T-helper 1 cell treated with Interleukin-12 subunit alpha and Interleukin-12 subunit beta and Interleukin-4 antibody, amounts not matched to agents 30 ng/mL and 1 ng/mL, for 36 hours (primary cell): ENCODE results near the gene ACACA. TPM values are rescaled to one million over a fixed set of nuclear protein-coding genes. Genes with fewer than 3 reads are reported as not detected.

Experiments
- intact Hi-C: fragments of 100-400 bp; cut with micrococcal nuclease; formaldehyde crosslinking; loops from one replicate; pipeline ENCODE4 v1.15.1; 2024
- total RNA-seq: library from RNA; stranded (reverse); gene quantifications from 2 replicates; pipeline ENCODE4 v1.2.3, GENCODE V29; 2022

ACACA gene
- total RNA-seq, 1 donor from 2014 or later = 53.4 TPM

DNA sequence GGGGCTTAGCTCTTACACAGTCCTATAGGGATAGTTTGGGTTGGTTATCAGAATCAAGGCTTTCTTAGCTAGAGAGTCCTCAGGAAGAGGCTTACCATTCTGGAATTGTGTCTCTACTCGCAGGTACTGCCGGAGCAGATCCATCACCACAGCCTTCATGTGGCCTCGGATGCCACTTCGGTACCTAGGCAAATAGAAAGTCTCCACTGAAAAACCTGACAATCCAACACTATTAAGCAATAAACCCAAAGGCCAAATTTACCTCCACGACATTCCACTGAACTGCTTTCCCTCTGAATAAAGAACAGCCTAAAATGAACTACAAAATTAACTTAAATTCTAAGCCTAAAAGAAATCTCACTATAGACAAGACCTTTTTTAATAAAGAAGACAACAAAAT, 166.3 kb downstream of the ACACA start:
- intact Hi-C loops = no loop called here

DNA sequence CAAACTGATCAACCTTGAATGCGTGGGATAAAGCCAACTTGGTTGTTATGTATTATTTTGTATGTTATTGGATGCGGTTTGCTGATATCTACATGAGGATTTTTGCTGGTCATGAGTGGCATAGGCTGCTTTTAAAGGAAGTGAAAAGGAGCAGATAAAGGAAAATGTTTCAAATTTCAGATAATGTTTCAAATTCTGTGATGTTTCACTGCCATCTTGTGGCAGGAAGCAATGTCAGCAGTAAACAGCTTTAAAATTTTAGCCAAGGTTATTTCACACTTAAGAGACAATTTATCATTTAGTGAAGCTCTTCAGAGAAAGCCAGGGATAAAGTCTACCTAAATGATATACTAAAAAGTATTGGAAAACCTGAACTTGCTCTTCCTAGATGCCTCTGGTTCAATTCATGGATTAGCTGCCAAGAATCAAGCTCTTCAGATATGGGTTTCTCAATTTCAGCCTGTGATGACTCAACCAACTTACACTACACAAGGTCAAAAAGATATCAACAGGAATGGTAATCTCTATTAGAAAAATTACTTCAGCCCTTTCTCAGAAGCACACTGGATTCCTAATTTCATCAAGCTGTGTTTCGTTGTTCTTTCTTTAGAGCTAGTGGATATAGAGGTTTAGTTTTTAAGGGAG, 166.8 kb downstream of the ACACA start:
- intact Hi-C loops = loop anchor here (1.0 to 2.0 kb wide), 4 partner anchors 193 to 637 kb away; no protein-coding TSS in a partner anchor

DNA sequence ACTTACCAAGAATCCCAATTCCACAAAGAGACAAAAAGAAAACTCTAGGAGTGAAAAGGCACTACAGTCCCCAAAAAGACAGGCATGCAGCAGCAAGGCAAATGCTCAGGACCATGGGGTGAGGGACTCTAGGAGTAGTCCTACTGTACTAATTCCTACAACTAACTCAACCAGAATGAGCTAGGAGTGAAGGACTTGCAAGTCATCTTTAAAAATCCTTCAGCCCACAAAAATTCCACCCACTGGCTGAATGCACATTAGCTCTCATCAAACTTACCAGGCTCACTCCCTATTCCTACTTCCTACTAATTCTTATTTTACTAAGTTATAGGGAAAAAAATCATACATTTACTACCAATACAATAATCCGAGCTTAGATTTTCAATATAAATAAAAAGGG, 172.5 kb downstream of the ACACA start:
- intact Hi-C loops = no loop called here

DNA sequence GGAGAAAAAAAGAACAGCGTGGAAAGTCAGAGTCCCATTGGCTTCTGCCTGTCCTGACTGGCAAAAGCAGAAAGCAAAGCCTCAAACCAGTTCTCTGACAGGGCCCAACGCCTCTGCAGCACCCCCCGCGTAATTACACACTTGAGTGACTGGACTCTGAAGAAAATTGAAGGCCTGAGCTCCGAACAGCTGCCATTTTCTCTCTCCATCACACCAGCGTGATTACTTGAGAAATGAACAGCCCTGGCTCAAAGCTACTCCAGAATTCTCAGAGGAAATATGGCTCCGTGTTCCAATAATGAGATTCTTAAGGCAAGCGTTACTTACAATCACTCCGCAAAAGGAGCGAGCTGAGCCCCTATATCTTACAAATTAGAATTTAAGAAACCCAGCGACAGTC, 173.6 kb downstream of the ACACA start:
- intact Hi-C loops = no loop called here

DNA sequence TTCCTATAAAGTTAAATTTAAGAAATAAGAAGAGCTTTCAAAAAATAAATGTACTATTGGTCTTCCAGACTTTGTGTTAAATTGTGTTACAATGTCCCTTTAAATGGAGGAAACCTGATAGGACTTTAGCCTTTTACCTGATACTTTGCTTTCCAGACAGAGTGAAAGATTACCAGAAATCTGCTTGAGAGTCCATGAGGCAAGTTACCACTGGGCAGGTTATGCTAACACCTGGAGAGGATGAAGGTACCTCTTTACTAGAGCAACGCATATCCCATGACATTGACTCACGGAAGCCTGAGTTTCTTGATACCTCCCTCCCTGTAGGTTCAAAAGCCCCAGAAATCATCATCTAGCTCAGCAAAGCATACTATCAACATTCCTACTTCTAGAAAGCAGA, 174.7 kb downstream of the ACACA start:
- intact Hi-C loops = no loop called here

DNA sequence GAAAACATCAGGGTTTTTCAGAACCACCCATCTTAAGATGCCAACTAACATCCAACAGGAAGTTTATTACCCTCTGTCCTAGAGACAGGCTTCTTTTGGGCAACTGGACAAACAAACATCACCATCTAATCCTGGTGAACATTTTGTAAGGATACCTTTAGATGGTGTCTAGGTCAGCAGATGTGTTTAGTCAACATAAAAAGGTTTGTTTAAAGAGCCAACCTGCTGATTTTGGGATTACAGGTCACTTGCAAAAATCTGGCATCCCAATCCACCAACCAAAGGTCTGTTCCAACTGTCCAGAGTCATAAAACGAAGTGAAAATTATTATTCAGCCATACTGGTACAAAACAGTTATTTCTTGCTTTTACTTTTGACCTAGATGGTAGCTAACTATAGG, 176.0 kb downstream of the ACACA start:
- intact Hi-C loops = no loop called here

DNA sequence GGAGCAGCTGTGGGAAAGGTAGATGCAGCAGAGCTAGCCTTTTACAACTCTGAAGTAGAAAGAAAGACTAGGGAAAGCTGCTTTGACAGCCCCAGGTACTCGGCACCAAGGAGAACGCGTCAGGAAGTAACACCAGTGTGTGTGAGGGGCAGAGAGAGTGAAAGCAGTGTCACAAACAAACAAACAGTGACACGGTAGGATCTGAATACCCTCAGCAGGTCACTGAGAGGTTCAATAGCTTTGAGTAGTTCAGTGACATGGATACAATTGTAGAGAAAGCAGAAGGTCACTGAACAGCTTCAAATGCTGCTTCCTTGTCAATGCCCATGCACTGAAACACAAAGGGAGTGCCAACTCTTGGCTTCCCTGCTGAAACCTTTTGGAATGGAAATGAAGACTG, 181.2 kb downstream of the ACACA start:
- intact Hi-C loops = no loop called here

DNA sequence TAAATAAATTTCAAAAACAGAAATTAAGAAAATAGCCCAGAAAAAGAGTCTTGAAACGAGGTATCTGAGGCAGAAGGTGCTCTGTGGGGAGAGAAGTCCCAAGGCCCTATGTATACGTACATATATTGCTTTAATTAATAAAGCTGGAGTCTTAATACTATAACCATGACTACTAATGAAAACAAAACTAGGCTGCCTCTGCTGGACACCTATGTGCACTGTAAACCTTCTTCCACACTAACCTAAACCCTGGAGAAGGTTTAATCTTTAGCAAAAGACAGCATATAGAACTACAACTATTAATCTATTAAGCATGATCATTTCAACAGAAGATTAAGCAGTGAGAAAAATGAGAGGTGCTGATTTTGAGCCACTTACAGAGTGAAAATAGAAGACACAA, 184.8 kb downstream of the ACACA start:
- intact Hi-C loops = loop anchor here (5.0 kb wide), 1 partner anchor 275 kb away; the partner anchor contains the start of gene AATF

DNA sequence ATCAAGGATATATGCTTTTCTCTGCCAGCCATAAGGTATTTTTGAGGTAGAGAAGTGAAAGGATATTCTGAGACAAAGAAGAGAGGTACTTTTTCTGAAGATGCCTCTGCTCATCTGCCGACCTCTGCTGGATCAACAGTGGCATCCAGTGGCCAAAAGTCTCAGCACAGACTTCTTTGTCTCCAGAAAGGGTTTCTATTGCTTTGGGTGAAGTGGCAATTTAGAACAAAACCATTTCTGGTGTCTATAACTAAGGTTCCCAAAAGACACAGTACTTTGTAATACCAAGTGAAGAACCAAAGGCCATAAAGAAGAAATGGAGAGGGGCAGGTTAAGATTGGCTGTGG, 186.1 kb downstream of the ACACA start:
- intact Hi-C loops = loop anchor here (1.0 to 5.0 kb wide), 3 partner anchors 173 to 594 kb away; partner anchors contain the start of gene AATF

DNA sequence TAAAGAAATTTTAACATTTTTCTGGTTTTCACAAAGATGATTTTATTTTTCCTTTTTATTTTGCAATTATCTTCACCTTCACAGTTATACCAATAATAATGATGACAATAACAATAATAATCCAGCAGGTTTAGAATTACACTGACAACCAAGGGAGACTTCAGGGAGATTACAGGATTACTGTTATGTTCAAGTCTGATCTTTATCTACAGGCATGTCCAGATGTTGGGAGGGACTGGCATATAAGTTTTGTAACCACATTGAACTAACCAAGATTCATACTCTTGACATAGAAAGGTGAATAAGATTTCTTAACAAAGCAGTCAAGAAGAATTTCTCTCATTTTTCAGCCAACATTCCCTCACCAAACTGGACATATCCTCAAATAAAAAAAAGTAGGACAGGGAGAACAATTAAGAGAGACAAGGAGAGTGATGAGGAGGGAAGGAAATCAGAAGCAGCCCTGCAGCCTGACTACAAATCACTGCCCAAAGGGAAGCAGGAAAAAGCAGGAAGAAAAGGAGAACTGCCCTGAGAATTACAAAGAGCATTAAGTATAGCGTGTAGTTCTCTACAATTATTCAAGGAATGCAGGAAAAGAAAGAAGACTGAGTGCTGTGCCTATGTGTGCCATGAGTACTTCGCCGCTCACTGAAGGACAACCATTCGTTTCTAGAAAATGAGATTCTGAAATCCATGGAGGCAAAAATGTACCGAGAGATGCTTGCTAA, 186.6 kb downstream of the ACACA start:
- intact Hi-C loops = loop anchor here (1.0 to 5.0 kb wide), 3 partner anchors 173 to 594 kb away; partner anchors contain the start of gene AATF

DNA sequence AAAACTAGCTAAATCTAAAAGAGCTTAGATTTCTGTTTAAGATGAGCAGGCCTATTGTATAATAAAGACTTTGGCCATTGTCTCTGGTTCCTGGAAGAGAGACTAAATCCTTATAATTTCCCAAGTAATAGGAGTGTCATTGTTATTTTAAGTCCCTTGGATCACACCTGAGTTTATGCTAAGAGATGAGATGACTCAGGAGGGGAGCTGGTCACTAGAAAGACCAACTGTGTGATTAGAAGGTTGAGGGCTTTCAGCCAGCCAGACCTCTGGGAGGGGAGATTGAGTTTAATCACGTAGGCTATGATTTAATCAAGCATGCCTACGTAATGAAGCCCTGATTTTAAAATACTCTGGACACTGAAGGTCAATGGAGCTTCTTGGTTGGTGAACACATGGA, 187.8 kb downstream of the ACACA start:
- intact Hi-C loops = no loop called here

DNA sequence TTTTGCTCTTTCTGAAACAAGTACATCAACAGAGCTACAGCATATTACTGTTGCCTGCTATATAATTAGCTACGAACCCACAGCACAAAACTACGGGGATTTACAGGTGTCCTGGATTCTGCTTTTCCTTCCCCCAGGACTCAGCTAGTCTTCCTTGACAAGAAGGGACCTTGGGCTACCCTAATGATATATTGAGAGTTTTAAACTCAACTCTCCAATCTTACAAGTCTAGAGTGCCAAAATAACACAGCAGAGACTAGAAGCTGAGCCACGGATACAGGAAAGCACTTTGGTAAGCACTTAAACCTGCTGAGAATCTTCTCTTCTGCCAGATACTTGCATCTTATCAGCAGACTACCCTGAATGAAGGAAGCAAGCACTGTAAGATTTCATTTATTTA, 192.2 kb downstream of the ACACA start:
- intact Hi-C loops = no loop called here

DNA sequence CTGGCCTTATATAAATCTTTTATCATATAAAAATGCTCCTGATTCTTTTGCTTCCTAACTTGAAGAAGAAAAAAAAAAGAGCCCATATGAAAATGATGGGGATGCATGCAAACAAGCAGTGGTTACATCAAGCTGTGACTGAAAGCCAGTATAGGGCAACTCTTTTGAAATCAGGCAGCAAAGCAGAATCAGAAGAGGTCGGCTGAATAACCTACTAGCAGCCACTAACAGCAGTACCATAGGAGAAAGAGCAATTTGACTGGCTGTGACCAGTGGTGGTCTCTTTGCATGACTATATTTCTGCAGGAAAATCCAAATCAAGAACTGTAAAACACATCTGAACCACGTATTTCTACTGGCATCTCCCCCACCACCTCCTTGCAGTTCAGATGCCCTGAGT, 192.7 kb downstream of the ACACA start:
- intact Hi-C loops = no loop called here

DNA sequence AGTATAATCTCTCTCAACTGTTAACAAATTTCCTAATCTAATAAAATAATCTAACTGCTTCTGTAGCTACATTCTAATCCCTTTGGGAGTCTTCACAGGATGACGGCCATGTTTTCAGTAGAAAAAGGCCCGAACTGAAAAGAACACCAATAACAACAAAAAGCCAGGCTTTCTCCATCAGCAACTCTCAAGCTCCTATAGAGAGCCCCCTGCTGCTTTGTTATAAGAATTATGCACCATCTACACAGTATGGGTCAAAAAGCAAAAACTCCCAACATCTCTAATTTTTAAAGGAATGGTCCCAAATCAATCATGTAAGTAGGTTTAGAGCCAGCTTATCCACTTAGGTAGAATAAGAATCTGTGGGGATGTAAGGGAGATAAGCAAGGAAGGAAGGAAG, 194.5 kb downstream of the ACACA start:
- intact Hi-C loops = no loop called here

DNA sequence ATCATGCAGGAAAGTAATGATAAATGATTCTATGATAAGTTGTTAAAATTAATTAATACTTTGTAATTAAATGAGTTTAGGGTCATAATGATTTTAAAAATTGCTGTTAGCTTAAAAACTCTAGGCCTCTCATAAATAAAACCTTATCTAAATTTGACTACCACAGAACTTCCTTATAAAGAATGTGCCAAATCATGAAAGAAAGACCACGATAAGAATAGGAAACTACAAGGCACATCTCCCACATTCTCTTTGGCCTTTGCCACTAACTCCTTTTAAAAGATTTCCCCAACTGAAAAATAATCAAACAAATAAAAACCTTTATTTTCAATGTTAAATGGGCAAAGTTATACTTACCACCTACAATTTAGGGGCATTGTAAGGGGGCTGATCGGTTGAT, 195.5 kb downstream of the ACACA start:
- intact Hi-C loops = no loop called here

DNA sequence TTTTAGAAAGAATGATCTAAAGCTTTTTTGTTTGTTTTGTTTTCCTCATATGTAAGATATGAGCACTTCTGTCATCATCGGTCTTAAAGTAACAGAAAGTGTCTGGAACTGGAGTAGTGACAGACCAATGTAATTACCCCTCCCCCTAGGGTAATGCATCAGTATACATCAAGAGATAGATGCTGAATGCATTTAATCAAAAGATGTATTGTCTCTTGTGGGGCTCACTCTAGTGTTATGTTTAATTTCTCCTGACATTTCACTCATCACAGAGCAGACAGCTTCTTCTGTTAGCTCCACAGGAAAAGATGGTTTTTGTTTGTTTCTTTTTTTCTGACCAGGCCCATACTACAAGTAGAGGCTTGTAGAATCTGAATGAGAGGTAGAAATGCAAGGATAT, 199.5 kb downstream of the ACACA start:
- intact Hi-C loops = no loop called here

DNA sequence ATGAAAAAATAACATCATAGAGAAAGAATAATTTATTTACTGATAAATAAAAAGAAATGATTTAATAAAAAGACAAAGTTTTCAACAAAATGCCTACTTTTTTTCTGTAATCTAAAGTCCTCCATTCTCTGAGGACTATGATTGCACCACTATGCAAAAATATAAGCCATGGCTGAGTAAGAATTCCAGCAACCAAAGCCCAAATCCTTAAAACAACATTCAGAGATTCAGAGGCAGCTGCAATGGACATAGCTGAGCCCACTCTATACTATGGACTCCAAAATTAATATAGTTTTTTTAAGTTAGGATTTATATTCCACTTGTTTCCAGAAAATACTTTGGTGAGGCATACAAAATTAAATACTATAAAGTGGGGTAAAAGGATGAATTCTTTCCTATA, 200.3 kb downstream of the ACACA start:
- intact Hi-C loops = no loop called here

DNA sequence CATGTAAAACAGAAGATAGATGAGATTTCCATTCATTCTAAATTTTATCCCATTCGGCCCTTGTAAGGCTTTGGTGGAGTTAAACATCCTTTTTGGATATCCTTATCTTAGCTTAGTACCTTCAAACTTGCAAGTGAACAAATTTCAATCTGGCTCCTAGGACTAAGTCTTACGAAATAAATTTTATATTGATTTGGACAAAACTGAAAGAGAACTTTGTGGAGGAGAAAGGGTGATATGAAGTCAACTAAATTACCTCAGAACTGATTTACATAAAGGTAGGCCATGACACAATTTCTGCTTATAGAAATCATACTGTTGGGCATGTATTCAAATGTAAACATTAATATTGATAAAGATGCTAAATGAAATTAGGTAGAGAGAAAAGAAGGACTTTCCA, 206.1 kb downstream of the ACACA start:
- intact Hi-C loops = no loop called here

DNA sequence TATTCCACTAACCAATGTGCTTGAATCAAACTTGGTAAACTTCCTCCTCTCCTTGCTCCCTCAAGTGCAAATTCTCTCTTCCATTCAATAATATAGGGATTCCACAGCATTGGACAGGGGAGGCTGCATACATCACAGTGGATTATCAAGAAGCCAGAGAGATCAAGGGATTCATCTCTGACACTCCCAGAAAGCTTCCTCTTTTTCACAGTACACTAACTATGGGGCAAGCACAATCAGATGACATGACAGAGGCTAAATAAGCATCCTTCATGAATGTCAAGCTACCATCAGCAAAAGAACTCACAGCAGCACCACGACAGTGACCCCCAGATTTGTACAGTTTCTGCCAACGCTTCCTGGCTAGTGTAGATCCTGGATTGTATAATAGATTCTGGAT, 209.3 kb downstream of the ACACA start:
- intact Hi-C loops = no loop called here

DNA sequence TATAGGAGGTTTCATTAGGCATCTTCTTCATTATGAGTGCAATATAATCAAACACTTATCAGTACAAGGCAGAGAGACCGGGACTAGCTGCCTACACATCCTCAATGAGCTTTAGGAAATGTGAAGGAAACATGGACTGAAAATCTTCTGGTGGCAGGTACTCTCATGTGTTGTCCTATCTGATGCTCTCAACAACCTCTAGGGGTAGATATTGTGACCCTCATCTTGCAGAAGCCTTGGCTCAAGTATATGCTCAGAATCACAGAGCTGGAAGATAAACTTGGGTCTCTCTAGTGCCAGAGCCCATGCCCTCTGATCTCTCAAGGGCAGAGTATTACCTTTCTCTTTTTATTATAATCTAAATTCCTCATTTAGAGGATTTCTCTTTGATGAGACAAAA, 212.4 kb downstream of the ACACA start:
- intact Hi-C loops = no loop called here

DNA sequence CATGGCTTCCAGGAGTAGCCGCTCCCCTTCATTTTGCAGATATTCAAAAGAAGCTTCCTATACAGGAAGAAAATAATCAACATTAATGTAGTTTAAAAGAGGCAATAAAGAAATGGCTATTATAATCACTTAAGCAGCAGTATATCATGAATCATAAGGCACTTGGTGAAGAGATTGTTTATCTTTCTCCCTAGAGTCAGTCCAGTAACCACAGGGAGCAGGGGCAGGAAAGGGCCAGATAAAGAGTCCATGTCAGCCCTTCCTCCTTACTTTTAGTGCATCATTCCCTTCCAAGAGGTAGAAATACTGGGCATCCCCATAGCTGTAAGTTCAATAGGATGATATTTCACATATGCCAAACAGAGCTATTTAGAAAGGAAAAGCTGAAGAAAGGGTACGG, 215.4 kb downstream of the ACACA start:
- intact Hi-C loops = no loop called here

DNA sequence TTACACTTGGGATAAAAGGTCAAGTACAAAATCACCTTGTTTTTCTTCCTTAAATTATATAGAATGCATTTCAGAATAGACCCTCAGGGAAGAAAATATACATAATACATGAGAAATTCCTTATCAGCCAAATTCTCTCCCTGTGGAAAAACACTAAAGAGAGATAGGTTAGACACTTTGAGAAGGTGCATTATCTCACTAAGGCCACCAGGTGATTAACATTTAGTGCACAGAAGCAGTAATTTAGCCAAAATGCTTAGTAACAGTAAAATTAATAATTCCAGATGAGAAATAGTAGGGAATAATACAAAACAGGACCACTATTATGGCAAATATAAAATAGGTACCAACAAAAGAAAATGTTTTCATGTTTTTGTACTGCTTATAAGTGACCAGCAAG, 216.1 kb downstream of the ACACA start:
- intact Hi-C loops = no loop called here

DNA sequence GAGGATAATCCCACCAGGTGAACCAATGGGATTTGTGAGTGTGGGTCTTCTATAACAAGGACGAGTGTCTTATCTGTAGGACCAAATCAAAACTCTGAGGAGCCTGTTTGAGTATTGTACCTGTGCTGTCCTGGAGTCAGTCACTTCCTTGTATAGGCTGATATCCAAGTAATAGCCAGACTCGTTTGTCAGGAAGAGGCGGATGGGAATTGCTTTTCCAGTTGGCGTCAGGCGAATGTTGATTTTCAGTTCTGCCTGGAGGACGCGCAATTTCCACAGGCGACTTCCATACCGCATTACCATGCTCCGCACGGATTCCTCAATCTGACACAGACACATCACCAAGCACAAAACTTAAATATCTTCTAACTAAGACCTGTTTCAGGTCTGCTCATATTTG, 218.5 kb downstream of the ACACA start:
- intact Hi-C loops = no loop called here
